Measurements from ENCODE around the gene TRMT2A. TPM values are rescaled to one million over a fixed set of nuclear protein-coding genes. Genes with fewer than 3 reads are reported as not detected.

Gene TRMT2A
- total RNA-seq, 1 donor = 28.7 TPM

DNA sequence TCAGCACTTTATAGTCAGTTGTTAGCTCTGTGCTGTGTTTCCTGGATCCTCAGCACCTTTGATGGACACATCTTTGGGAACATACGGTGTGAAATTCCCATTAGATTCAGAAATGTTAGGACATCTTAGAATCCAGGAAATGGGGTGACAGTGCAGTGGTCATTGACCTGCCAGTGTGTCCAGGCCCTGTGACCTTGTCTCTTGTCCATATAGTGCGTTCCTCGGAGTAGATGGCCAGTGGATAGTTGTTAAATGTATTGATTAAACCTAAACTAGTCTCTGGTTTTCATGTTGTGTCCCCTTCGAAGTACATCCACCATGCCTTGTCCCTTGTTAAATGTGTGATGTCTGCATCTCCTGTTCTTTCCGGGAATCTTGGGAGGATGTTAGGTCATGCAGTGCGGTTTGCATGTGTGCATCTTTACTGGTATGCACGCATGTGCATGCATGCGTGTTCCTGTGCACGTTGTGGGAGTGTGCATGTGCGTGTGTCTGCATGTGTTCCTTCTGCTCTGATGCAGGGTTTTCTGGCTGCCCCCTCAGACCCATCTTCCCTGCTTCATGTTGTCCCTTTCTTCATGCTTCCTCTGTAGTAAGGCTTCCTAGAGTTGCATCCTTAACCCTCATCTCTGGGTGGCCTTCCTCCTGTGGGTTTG lies 33.0 kb downstream of the TRMT2A start:
- no peak overlapping the region for H3K4me3 ChIP-seq (ENCODE audit: low read depth, low read length)
- TF ChIP-seq CTCF (IDR thresholded peaks at IDR 0.05; ENCODE audit: insufficient read depth, low read length) = no peak
- no peak for DNase-seq (ENCODE audit: low read depth)

DNA sequence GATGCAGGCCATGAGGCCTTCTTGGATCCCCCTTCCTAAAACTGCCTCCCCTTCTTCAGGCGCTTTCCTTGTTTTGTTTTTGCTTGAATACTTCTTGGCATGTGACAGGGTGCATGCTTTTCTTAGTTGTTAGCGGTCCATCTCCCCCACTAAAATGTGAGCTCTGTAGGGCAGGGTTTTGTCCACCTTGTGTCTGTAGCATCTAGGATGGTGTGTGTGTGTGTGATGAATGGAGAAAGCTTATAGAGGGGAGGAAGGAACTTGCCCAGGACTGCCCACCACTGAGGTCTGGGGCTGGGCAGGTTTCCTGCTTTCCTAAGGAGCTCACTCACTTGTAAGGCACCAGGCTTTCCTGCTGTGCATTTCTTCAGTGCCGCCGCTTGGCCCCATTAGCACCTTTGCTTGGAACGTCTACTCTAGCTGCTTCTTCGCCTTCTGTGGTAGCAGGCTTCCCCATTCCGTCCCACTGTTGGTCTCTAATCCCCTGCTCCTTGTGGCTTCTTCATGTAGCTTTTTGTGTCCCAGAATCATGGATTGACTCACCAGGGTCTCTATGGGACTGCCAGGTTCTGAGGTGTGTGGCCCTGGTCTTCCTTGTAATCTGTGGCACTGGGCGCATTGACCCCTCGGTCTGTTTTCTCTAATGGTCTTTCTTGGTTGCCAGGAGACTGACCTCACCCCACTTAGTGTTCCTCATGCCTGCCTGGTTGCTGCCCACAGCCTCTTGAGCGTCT lies 33.7 kb downstream of the TRMT2A start:
- no peak for TF ChIP-seq CTCF (IDR thresholded peaks at IDR 0.05; ENCODE audit: insufficient read depth, low read length)
- DNase-seq (ENCODE audit: low read depth) = no peak
- no peak overlapping the region for H3K4me3 ChIP-seq (ENCODE audit: low read depth, low read length)

DNA sequence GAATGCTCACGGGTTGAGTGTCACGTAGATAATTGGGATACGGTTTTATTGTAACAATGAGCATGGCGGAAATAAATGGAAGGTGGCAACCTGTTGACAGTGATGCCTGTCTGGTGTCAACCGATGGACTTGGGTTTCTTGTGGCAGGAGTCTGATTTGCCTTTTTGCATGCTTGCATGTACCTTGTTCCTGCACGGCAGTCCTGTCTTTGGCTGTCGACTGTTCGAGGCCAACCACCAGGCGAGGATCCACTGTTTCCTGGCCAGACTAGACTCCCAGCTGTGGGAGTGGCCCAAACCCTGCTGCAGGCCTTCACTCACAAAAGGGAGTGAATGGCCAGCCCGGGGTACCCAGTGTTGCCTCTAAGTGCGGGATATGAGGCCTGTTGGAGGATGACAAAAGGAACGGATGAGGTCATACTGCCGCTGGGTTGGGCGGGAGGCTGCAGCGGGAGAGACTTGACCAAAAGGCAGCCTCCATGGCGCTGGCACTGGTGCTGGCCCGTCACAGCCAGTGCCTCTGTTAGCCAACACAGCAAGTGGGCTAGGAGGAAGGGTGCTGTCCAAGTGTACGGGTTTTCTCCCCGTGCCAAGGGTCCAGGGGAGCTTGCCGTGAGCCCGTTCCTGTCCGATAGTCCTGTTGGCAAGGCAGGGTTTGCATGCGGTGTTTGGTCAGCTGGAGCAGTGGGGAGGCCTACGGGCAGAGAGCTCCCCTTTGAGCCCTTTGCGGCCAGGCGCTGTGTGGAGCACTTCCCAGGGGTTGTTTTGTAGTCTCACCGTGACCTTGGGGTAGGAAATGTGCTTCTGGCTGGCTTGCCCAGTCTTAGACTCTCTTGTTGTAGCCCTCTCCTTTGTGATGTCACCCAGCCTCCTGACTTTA lies 36.0 kb downstream of the TRMT2A start:
- H3K4me3 ChIP-seq (ENCODE audit: low read depth, low read length) = peak overlapping the region; percentile 89
- TF ChIP-seq CTCF (IDR thresholded peaks at IDR 0.05; ENCODE audit: insufficient read depth, low read length) = peak; percentile 0
- DNase-seq (ENCODE audit: low read depth) = peak; percentile 54

DNA sequence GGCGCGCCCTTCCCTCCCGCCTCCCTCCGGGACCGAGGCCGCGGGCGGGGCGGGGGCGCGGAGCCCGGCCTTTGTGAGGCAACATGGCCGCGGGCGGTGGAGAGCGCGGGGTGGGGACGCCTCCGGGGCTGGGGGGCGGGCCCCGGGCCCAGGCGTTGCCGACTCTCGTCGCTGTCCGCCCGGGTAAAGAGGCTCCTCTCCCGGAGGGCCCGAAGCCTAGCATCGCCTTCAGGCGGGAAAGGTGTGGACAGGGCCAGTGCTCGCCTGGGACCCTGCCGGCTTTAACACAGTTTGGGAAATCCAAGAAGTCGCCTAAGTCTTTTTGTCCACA lies 36.6 kb downstream of the TRMT2A start:
- no peak for TF ChIP-seq CTCF (IDR thresholded peaks at IDR 0.05; ENCODE audit: insufficient read depth, low read length)
- DNase-seq (ENCODE audit: low read depth) = peak; percentile 35

GRCh38 chr22:20079745-20080444 lies 37.1 kb downstream of the TRMT2A start, which contains the start of gene DGCR8:
TSS of gene DGCR8 (plus strand) at chr22:20080241. CDS start at chr22:20085964, 5,723 bp downstream.
- no peak for TF ChIP-seq CTCF (IDR thresholded peaks at IDR 0.05; ENCODE audit: insufficient read depth, low read length)
- peak within 1 kb of the TSS; percentile 89 for H3K4me3 ChIP-seq (ENCODE audit: low read depth, low read length)
- peak; percentile 91 for DNase-seq (ENCODE audit: low read depth)

More for the DNA sequence above, 36.6 kb downstream of the TRMT2A start:
- H3K4me3 ChIP-seq (ENCODE audit: low read depth, low read length) = peak overlapping the region; percentile 89

DNA sequence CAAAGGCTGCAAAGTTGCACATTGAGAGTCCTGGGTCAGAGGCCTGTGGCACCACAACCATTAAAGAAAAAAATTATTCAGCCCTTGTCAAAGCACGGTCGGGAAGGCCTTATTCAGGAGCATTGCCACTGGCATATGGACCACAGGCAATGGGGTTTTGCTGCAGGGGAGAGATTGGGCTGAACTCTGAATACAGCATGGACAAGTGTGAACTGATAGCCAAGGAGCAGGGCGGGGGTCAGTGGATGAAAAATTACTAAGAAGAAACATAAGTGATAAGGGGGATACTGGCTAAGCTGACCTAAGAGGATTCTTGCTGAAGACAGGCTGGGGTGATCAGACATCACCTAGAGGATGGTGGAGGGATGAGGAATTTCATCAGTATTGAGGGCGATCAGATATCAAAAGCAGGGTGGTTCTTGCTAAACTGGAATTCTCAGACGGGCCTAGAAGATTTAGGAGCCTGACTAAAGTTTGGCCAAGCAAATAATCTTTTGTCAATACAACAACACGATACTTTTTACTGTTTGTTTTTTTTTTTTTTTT lies 40.3 kb downstream of the TRMT2A start:
- no peak overlapping the region for H3K4me3 ChIP-seq (ENCODE audit: low read depth, low read length)

More for the DNA sequence above, 40.3 kb downstream of the TRMT2A start:
- no peak for TF ChIP-seq CTCF (IDR thresholded peaks at IDR 0.05; ENCODE audit: insufficient read depth, low read length)
- DNase-seq (ENCODE audit: low read depth) = no peak
